Fibroblast of villous mesenchyme (primary cell): Measurements from ENCODE around the gene CSMD2. TPM values are rescaled to one million over a fixed set of nuclear protein-coding genes. Genes with fewer than 3 reads are reported as not detected.

Experiments used
- DNase-seq: peaks from one replicate; pipeline ENCODE4 v3.0.0-alpha.2; 2010; ENCODE audit warnings: low read depth
- H3K4me3 ChIP-seq: 2 replicates; pipeline ENCODE4 v1.5.1; 2011; ENCODE audit warnings: low read depth, mild to moderate bottlenecking, low read length
- CTCF ChIP-seq: IDR thresholded peaks from 2 replicates; pipeline ENCODE4 v1.5.1; 2012; ENCODE audit warnings: low read depth, mild to moderate bottlenecking, low read length; ENCODE audit not compliant: insufficient read depth
- total RNA-seq: library from RNA; depleted of rRNA; stranded (reverse); fragments of >200 nt; gene quantifications from 2 replicates; pipeline ENCODE4 v1.2.3, GENCODE V29; 2012

Gene CSMD2
- total RNA-seq, 1 donor: 3.0 TPM

GRCh38 chr1:34166625-34167361, 1.8 kb upstream of the CSMD2 start:
- DNase-seq: no peak
- no peak overlapping the region for H3K4me3 ChIP-seq
- TF ChIP-seq CTCF: no peak

GRCh38 chr1:34166191-34166624, 1.2 kb upstream of the CSMD2 start:
- no peak for TF ChIP-seq CTCF
- no peak overlapping the region for H3K4me3 ChIP-seq
- DNase-seq: no peak

GRCh38 chr1:34165422-34165921, 442 bp upstream of the CSMD2 start:
- H3K4me3 ChIP-seq: peak overlapping the region; percentile 25
- peak; percentile 1 for DNase-seq
- no peak for TF ChIP-seq CTCF

GRCh38 chr1:34163792-34164731, 968 bp downstream of the CSMD2 start:
- no peak for TF ChIP-seq CTCF

DNA sequence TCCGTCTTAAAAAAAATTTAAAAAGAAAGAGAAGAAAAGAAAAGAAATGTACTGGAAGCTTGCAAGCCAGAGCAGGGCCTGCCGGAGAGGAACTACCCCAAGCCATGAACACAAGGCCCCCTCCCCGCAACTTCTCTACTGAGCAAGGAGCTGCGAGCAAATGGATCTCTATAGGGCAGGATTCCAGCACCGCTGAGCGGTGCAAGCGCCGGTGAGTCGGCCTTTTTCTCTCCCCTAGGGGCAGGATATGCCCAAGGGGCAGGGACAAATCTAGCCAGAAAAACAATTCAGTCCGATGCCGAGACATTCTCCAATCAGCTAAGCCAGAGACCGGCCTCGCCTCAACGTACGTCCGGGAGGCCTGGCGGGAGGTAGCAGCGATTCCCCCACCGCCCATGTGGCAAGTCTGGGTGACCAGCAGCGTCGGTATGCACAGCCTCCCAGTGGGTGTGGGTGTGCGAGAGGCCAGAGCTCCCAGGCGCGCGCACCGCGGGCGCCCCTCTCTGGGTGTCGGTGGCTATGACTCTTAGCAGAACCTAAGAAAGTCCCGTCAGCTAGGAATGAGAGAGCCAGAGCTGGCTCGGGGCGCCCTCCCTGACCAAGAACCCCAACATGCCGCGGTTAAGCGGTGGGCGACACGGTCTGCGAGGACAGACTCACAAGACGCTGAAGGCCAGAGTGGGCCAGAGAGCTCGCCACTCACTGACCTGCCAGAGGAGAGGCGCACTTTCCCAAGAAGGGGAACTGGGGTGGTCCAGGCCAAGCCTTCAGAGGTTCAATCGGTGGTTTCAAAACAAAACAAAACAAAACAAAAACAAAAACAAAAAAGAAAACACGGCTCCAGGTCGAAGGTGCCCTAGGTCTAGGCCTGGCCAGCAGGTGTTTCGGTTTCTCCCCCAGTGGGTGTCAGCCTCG, 1.9 kb downstream of the CSMD2 start:
- TF ChIP-seq CTCF: peak; percentile 59

More at GRCh38 chr1:34163792-34164731, 968 bp downstream of the CSMD2 start:
- DNase-seq: no peak
- peak overlapping the region; percentile 34 for H3K4me3 ChIP-seq

DNA sequence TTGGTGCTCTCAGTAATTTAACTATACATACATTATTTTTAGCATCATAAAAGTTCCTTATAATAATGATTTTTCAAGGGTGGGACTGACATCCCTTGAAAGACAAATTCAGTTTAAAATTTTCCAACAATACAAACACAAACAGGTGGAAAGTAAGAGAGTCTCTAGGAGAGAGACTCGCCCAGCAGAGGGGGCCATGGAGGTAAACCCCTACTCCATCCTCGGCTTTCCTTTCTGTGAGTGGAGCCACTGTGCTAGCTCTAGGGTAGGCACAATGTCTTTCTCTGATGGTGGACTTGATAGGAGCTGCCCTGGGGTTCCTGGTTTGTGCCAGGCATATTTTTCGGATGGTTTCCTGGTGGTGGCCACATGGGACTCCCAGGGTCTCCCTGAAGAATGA, 8.3 kb downstream of the CSMD2 start:
- H3K4me3 ChIP-seq: no peak overlapping the region
- DNase-seq: no peak
- TF ChIP-seq CTCF: no peak

More for the DNA sequence above, 1.9 kb downstream of the CSMD2 start:
- peak overlapping the region; percentile 34 for H3K4me3 ChIP-seq
- peak; percentile 74 for DNase-seq
